CD8-positive, alpha-beta memory T cell (primary cell): ENCODE measurements around the gene ARPP19. TPM values are rescaled to one million over a fixed set of nuclear protein-coding genes. Genes with fewer than 3 reads are reported as not detected.

Experiments
- CTCF ChIA-PET: fragments of 350-600 bp; sonication (Branson Sonifier 250); formaldehyde crosslinking; loops from one replicate; lab custom pipeline; 2021; ENCODE audit warnings: antibody characterized with exemption; lab: Charles Lee
- POLR2A ChIA-PET: fragments of 350-600 bp; sonication (Branson Sonifier 250); formaldehyde crosslinking; loops from one replicate; lab custom pipeline; 2021; ENCODE audit warnings: antibody characterized with exemption; lab: Charles Lee
- DNase-seq, 5 donors: peaks; one replicate each; pipeline versions ENCODE4 v3.0.0 to v3.0.0-alpha.2; 2020 to 2022; ENCODE audit warnings: mixed read lengths in 1 of 5
- H3K27ac ChIP-seq: one replicate; pipeline ENCODE4 v1.7.0; 2013; ENCODE audit warnings: low read depth, mild to moderate bottlenecking, low read length, moderate library complexity
- H3K27me3 ChIP-seq: 2 replicates; pipeline ENCODE4 v1.7.0; 2013; ENCODE audit warnings: low read length, mild to moderate bottlenecking; ENCODE audit not compliant: insufficient read depth, poor library complexity, severe bottlenecking
- H3K36me3 ChIP-seq: 2 replicates; pipeline ENCODE4 v1.7.0; 2013; ENCODE audit warnings: mild to moderate bottlenecking, low read length, moderate library complexity; ENCODE audit not compliant: insufficient read depth
- H3K4me1 ChIP-seq: 2 replicates; pipeline ENCODE4 v1.7.0; 2013; ENCODE audit warnings: mild to moderate bottlenecking, low read length, moderate library complexity; ENCODE audit not compliant: insufficient read depth
- H3K4me3 ChIP-seq: 2 replicates; pipeline ENCODE4 v1.7.0; 2013; ENCODE audit warnings: mild to moderate bottlenecking, low read length
- H3K9me3 ChIP-seq: 2 replicates; pipeline ENCODE4 v1.7.0; 2013; ENCODE audit warnings: mild to moderate bottlenecking, low read length
- H3K27ac Mint-ChIP-seq, 8 donors: one replicate each; pipeline ENCODE4 v1.8.0; 2020 to 2021; ENCODE audit warnings: mixed read lengths in 8 of 8, mild to moderate bottlenecking in 6 of 8, inconsistent platforms in 3 of 8, moderate library complexity in 3 of 8
- H3K27me3 Mint-ChIP-seq, 2 donors: one replicate each; pipeline ENCODE4 v1.8.0; 2020 to 2021; ENCODE audit warnings: mixed read lengths in 2 of 2, mild to moderate bottlenecking in 1 of 2, moderate library complexity in 1 of 2
- H3K36me3 Mint-ChIP-seq, 3 donors: one replicate each; pipeline ENCODE4 v1.8.0; 2020 to 2021; ENCODE audit warnings: mixed read lengths in 3 of 3, inconsistent platforms in 1 of 3, mild to moderate bottlenecking in 1 of 3
- H3K4me1 Mint-ChIP-seq, 3 donors: one replicate each; pipeline ENCODE4 v1.8.0; 2020 to 2021; ENCODE audit warnings: mixed read lengths in 3 of 3, inconsistent platforms in 1 of 3, mild to moderate bottlenecking in 1 of 3
- H3K4me3 Mint-ChIP-seq, 7 donors: one replicate each; pipeline ENCODE4 v1.8.0; 2020 to 2021; ENCODE audit warnings: mixed read lengths in 7 of 7, mild to moderate bottlenecking in 6 of 7, moderate library complexity in 4 of 7, inconsistent platforms in 2 of 7
- H3K9me3 Mint-ChIP-seq, 5 donors: one replicate each; pipeline ENCODE4 v1.8.0; 2020 to 2022; ENCODE audit warnings: mixed read lengths in 5 of 5, mild to moderate bottlenecking in 3 of 5, moderate library complexity in 2 of 5, inconsistent platforms in 1 of 5
- polyA plus RNA-seq: library from polyadenylated mRNA; unstranded; fragments of 300-500 nt; fragmentation: Illumina TruSeq; gene quantifications from one replicate; pipeline ENCODE4 v1.2.3, GENCODE V29; 2021
- total RNA-seq, 2 experiments: library from RNA; stranded (reverse); gene quantifications; one replicate each; pipeline ENCODE4 v1.2.3, GENCODE V29; 2021

Gene ARPP19
- total and polyA plus RNA-seq, 3 experiments from 2014 or later, result 55.3 to 270 (median 226) TPM

- CTCF ChIA-PET, result interaction anchor here (0.8 to 1.6 kb wide), 3 partner anchors 17 to 68 kb away, joined by 3 read pairs; no protein-coding TSS in a partner anchor
Observed at GRCh38 chr15:52546031-52546751, 22.6 kb downstream of the ARPP19 start.

DNA sequence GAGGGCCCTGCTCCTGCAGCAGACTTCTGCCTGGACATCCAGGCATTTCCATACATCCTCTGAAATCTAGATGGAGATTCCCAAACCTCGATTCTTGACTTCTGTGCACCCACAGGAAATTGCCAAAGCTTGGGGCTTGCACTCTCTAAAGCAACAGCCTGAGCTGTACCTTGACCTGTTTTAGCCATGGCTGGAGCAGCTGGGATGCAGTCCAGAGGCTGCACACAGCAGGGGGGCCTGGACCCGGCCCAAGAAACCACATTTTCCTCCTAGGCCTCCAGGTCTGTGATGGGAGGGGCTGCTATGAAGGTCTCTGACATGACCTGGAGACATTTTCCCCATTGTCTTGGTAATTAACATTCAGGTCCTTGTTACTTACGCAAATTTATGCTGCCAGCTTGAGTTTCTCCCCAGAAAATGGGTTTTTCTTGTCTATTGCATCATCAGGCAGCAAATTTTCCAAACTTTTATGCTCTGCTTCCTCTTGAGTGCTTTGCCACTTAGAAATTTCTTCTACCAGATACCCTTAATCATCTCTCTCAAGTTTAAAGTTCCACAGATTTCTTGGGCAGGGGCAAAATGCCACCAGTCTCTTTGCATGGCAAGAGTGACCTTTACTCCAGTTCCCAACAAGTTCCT is 28.3 kb downstream of the ARPP19 start:
- H3K27me3 Mint-ChIP-seq, result peaks cover 1 to 3% of the 10 kb centered on the region in 2 donors
- H3K4me1 ChIP-seq, result no peaks in the 10 kb centered on the region
- H3K36me3 ChIP-seq, result no peaks in the 10 kb centered on the region
- no peak overlapping the region for H3K4me3 ChIP-seq
- POLR2A ChIA-PET, result no interaction called here
- peaks cover under 1 to 8% (median 2%) of the 10 kb centered on the region in 3 donors for H3K36me3 Mint-ChIP-seq
- H3K27ac ChIP-seq, result no peak overlapping the region
- no peaks in the 10 kb centered on the region for H3K9me3 ChIP-seq
- H3K27me3 ChIP-seq, result no peaks in the 10 kb centered on the region
- H3K4me3 Mint-ChIP-seq, result no peak overlapping the region
- H3K4me1 Mint-ChIP-seq, result peaks cover under 1% of the 10 kb centered on the region in 3 donors
- CTCF ChIA-PET, result no interaction called here
- no peak for DNase-seq
- no peak overlapping the region for H3K27ac Mint-ChIP-seq
- H3K9me3 Mint-ChIP-seq, result peaks cover under 1 to 8% (median 2%) of the 10 kb centered on the region in 5 donors

More at GRCh38 chr15:52546031-52546751, 22.6 kb downstream of the ARPP19 start:
- Mint-ChIP-seq H3K27ac (peak overlapping the region in 7 of 8 donors; percentile 28 to 95 (median 64)), H3K27me3 (peaks cover 0 to 1% of the 10 kb centered on the region in 2 donors), H3K4me1 (peaks cover 14 to 16% (median 15%) of the 10 kb centered on the region in 3 donors), H3K4me3 (peak overlapping the region in 1 of 7 donors; percentile 51), H3K36me3 (peaks cover 16 to 53% (median 22%) of the 10 kb centered on the region in 3 donors), H3K9me3 (peaks cover 3 to 14% (median 9%) of the 10 kb centered on the region in 5 donors)
- peaks cover 18% of the 10 kb centered on the region for H3K36me3 ChIP-seq
- H3K4me3 ChIP-seq, result no peak overlapping the region
- H3K9me3 ChIP-seq, result no peaks in the 10 kb centered on the region
- H3K27ac ChIP-seq, result no peak overlapping the region
- POLR2A ChIA-PET, result interaction anchor here (0.9 kb wide), 1 partner anchor 17 kb away, joined by 3 read pairs; the partner anchor contains the start of gene MYO5A
- no peak for DNase-seq
- no peaks in the 10 kb centered on the region for H3K27me3 ChIP-seq
- no peaks in the 10 kb centered on the region for H3K4me1 ChIP-seq

GRCh38 chr15:52537459-52537858 is 31.4 kb downstream of the ARPP19 start:
- H3K9me3 ChIP-seq, result no peaks in the 10 kb centered on the region
- ChIA-PET CTCF (no interaction called here), POLR2A (no interaction called here)
- no peak overlapping the region for H3K27ac ChIP-seq
- H3K9me3 Mint-ChIP-seq, result peaks cover 0 to 3% (median 0%) of the 10 kb centered on the region in 5 donors
- peaks cover 0 to 8% (median 0%) of the 10 kb centered on the region in 3 donors for H3K36me3 Mint-ChIP-seq
- H3K4me1 Mint-ChIP-seq, result peaks cover 0 to 6% (median 2%) of the 10 kb centered on the region in 3 donors
- no peaks in the 10 kb centered on the region for H3K4me1 ChIP-seq
- H3K4me3 Mint-ChIP-seq, result no peak overlapping the region
- peaks cover 2 to 3% of the 10 kb centered on the region in 2 donors for H3K27me3 Mint-ChIP-seq
- no peak overlapping the region for H3K27ac Mint-ChIP-seq
- no peak overlapping the region for H3K4me3 ChIP-seq
- no peak for DNase-seq
- no peaks in the 10 kb centered on the region for H3K36me3 ChIP-seq
- no peaks in the 10 kb centered on the region for H3K27me3 ChIP-seq

DNA sequence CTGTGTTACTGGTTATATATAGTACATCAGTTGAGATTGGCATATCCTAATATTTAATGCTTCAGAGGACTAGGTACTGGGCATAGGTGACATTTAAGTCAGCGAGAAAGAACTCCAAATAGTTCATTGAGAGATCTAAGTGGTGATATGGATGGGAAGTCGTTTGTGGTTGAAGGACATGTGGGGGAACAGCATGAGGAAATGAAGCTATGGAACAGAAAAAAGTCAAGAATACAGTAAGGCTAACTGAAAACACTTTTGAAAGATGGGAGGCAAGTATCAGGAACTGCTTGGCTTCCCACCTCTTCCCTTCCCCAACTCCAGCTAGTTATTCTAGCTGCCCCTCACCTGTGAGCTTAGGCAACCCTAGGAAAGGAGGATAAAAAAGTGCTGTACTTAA is 36.4 kb downstream of the ARPP19 start:
- H3K27me3 Mint-ChIP-seq, result peaks cover 2 to 3% of the 10 kb centered on the region in 2 donors
- H3K4me3 ChIP-seq, result no peak overlapping the region
- H3K9me3 Mint-ChIP-seq, result no peaks in the 10 kb centered on the region
- H3K4me1 ChIP-seq, result peaks cover 15% of the 10 kb centered on the region
- ChIA-PET CTCF (no interaction called here), POLR2A (no interaction called here)
- no peaks in the 10 kb centered on the region for H3K36me3 ChIP-seq
- no peak overlapping the region for H3K4me3 Mint-ChIP-seq
- no peak overlapping the region for H3K27ac ChIP-seq
- no peaks in the 10 kb centered on the region for H3K9me3 ChIP-seq
- H3K4me1 Mint-ChIP-seq, result peaks cover 15 to 23% (median 19%) of the 10 kb centered on the region in 3 donors
- peaks cover 0 to 3% (median 0%) of the 10 kb centered on the region in 3 donors for H3K36me3 Mint-ChIP-seq
- DNase-seq, result no peak
- H3K27me3 ChIP-seq, result no peaks in the 10 kb centered on the region
- peak overlapping the region in 2 of 8 donors; percentile 12 to 85 for H3K27ac Mint-ChIP-seq

GRCh38 chr15:52529940-52530339 is 38.9 kb downstream of the ARPP19 start:
- H3K4me1 ChIP-seq, result peaks cover 16% of the 10 kb centered on the region
- H3K4me3 ChIP-seq, result peak overlapping the region; percentile 83
- DNase-seq, result no peak
- no peaks in the 10 kb centered on the region for H3K9me3 ChIP-seq
- peak overlapping the region; percentile 78 to 97 (median 93) for H3K27ac Mint-ChIP-seq
- ChIA-PET POLR2A (interaction anchor here (1.0 kb wide), 1 partner anchor 17 kb away, joined by 5 read pairs; no protein-coding TSS in a partner anchor), CTCF (interaction anchor here (1.1 kb wide), 1 partner anchor 16 kb away, joined by 3 read pairs; no protein-coding TSS in a partner anchor)
- no peaks in the 10 kb centered on the region for H3K36me3 ChIP-seq
- H3K36me3 Mint-ChIP-seq, result peaks cover 0 to 3% (median 0%) of the 10 kb centered on the region in 3 donors
- H3K4me1 Mint-ChIP-seq, result peaks cover 26 to 39% (median 37%) of the 10 kb centered on the region in 3 donors
- no peaks in the 10 kb centered on the region for H3K9me3 Mint-ChIP-seq
- no peaks in the 10 kb centered on the region for H3K27me3 ChIP-seq
- H3K27me3 Mint-ChIP-seq, result peaks cover 0 to 2% of the 10 kb centered on the region in 2 donors
- no peak overlapping the region for H3K27ac ChIP-seq
- peak overlapping the region; percentile 79 to 99 (median 84) for H3K4me3 Mint-ChIP-seq

DNA sequence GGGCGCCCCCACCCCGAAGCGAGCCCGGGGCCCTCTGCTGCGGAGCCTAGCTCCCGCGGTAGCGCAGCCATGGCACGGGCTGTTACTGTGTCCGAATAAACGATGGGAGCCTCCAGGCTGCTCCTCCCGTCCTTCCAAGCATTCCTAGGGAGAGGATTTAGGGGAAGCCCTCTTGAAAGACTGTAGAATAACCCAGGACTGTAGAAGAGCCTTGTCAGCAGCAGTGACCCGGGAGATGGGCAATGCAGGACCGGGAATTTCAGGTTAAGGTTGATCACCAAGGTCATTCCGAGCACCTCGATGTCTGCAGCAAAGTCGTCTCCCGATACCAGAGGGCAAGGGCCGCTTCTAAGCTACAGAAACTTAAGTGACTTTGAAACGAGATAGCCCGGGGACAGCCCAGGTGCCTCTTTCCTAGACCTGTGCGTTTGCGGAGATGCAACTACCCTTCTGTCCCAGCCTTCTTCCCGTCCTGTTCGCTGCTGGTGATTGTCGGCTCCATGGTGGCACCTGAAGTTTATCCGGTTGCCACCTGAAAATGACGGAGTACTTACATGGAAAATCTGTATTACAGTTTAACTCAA is 39.4 kb downstream of the ARPP19 start:
- Histone ChIP-seq H3K9me3 (no peaks in the 10 kb centered on the region), H3K36me3 (no peaks in the 10 kb centered on the region), H3K27me3 (no peaks in the 10 kb centered on the region), H3K4me1 (peaks cover 16% of the 10 kb centered on the region), H3K27ac (peak overlapping the region; percentile 86), H3K4me3 (peak overlapping the region; percentile 83)
- Mint-ChIP-seq H3K36me3 (peaks cover 0 to 3% (median 0%) of the 10 kb centered on the region in 3 donors), H3K4me3 (peak overlapping the region; percentile 79 to 99 (median 84)), H3K27me3 (peaks cover 0 to 2% of the 10 kb centered on the region in 2 donors), H3K4me1 (peaks cover 26 to 41% (median 37%) of the 10 kb centered on the region in 3 donors), H3K27ac (peak overlapping the region; percentile 78 to 97 (median 93)), H3K9me3 (no peaks in the 10 kb centered on the region)
- DNase-seq, result peak in 3 of 5 donors; percentile 3 to 49 (median 5)
- CTCF ChIA-PET, result interaction anchor here (0.7 to 1.1 kb wide), 2 partner anchors 16 to 51 kb away, joined by 3 read pairs; no protein-coding TSS in a partner anchor
- POLR2A ChIA-PET, result interaction anchor here (1.0 to 1.3 kb wide), 3 partner anchors 16 to 33 kb away, joined by 3 to 5 read pairs (median 4); no protein-coding TSS in a partner anchor

- DNase-seq, result peak; percentile 71 to 90 (median 82)
- Histone ChIP-seq H3K27me3 (no peaks in the 10 kb centered on the region), H3K4me3 (peak within 1 kb of the TSS; percentile 83), H3K27ac (peak within 1 kb of the TSS; percentile 86), H3K9me3 (no peaks in the 10 kb centered on the region), H3K4me1 (peaks cover 16% of the 10 kb centered on the region), H3K36me3 (no peaks in the 10 kb centered on the region)
- ChIA-PET POLR2A (interaction anchor here (0.7 to 1.3 kb wide), 8 partner anchors 16 to 349 kb away, joined by 3 to 5 read pairs (median 3); no protein-coding TSS in a partner anchor), CTCF (interaction anchor here (0.6 to 1.5 kb wide), 10 partner anchors 17 to 207 kb away, joined by 3 to 4 read pairs (median 3); partner anchors contain the start of gene ATOSA)
- Mint-ChIP-seq H3K4me3 (peak within 1 kb of the TSS; percentile 94 to 99 (median 96)), H3K4me1 (peaks cover 26 to 47% (median 43%) of the 10 kb centered on the region in 3 donors), H3K27ac (peak within 1 kb of the TSS; percentile 89 to 98 (median 96)), H3K9me3 (no peaks in the 10 kb centered on the region), H3K27me3 (peaks cover 0 to 2% of the 10 kb centered on the region in 2 donors), H3K36me3 (peaks cover 0 to 3% (median 0%) of the 10 kb centered on the region in 3 donors)
Observed at GRCh38 chr15:52528564-52529340, 40.1 kb downstream of the ARPP19 start, which contains the start of gene MYO5A. MYO5A (minus strand) TSS chr15:52528880; CDS start chr15:52528806, 74 bp downstream.
